ENCODE measurements around the gene PADI6.

The PADI6 gene

DNA sequence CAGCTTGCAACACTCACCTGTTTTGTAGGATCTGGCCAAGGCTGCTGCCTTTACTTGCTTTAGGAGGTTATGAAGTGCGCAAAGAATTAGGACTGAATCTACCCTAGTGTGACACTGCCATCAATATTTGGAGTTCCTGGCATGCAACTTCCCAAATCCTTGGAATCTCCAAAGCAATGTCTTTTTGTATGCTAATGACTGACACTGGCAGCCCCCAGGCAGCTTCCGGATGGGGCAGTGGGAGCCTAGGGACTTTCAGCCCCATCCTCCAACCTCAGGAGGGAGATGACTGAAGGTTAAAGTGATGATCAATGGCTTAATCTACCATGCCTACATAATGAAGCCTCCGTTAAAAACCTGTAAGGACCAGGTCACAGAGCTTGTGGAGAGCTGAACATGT lies 62.0 kb downstream of the PADI6 start:
- DNase-seq (ENCODE audit: low spot score), result no peak

DNA sequence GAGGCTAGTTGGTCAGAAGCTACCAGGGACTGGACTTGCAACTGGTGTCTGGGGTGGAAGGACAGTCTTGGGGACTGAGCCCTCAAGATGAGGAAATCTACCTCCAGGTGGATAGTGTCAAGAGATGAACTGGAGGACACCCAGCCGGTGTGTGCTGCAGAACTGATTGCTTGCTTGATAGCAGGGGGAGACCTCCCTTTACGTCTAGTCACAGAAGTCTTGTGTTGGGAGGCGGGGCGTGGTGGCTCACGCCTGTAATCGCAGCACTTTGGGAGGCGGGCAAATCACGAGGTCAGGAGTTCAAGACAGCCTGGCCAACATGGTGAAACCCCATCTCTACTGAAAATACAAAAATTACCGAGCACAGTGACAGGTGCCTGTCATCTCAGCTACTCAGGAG lies 62.6 kb downstream of the PADI6 start:
- no peak for DNase-seq (ENCODE audit: low spot score)

DNA sequence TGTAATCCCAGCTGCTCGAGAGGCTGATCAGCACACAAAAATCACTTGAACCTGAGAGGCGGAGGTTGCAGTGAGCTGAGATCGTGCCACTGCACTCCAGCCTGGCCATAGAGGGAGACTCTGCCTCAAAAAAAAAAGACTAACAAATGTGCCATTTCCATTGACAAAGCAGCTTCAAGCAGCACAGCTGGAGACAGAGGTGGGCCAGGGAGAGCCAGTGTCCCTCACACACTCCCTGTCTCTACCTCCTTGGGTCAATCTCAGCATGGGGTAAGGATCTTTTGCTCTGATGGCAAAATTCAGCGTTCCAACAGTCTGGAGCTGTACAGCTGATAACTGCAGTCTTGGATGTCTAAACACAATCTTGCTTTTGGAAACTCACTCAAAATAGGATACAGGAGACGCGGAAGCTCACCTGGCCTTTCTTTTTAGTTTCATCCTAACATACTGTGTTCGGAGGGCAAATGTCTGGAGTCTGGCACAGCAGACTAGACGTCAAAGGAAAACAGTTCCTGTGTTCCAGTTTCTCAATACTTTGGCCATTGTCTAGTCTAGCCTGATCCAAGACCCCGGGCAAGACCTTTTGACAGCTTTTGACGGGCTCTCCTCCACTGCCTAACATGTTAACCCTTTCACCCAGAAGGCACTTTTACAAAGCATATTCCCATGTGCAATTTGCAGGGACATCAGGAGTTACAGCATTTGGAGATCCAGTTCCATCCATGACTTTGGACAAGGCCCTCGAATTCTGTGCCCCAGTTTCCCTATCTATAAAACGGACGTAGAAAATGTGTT lies 64.6 kb downstream of the PADI6 start:
- DNase-seq (ENCODE audit: low spot score), result no peak

DNA sequence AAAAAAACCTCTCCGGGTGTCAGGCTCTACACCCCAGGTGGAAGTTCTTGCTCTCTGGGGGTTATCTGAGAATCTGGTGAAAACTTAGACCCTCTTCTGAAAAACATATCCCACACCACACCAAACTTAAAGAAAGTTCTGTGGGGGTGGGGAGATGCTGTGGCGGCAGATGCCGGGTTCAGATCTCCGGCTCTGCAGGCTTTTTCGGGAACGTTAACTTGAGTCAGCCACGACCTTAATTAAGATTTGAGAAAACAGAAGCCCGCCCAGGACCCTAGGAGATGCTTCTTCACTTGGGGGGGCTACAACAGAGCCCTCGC lies 65.2 kb downstream of the PADI6 start:
- DNase-seq (ENCODE audit: low spot score), result no peak

DNA sequence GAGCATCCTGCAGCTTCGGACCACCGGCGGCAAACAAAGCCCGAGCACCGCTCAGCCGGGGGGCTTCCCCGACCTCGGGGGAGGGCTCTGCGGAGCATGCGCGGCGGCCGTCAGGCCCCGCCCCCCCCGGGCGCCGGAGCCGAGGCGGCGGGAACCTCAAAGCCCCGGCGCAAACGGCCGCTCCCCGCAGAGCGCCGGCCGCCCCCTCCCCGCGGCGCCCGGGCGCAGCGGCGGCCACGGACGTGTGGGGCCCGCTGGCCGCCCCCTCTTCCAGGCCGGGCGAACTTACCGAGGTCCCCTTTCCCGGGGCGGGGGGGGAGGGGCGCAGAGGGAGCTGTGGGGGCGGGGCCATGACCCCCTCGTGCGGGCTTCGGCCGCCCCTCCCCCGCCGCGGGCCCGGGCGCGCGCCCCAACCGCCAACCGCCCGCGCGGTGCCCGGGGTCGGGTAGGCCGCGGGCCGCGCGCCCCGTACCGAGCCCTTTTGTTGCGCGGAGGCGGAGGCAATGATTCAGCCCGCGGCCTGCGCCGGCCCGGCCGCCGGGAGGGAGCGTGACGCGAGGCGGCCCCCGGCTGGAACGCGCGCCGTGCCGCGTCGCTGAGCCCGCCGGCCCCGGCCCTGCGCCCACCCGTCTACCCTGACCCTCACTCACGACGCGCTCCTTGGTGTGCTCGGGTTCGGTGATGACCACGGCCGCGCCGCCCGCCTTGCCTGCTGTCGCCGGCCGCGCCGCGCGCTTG lies 65.8 kb downstream of the PADI6 start:
- DNase-seq (ENCODE audit: low spot score), result peak; percentile 32

DNA sequence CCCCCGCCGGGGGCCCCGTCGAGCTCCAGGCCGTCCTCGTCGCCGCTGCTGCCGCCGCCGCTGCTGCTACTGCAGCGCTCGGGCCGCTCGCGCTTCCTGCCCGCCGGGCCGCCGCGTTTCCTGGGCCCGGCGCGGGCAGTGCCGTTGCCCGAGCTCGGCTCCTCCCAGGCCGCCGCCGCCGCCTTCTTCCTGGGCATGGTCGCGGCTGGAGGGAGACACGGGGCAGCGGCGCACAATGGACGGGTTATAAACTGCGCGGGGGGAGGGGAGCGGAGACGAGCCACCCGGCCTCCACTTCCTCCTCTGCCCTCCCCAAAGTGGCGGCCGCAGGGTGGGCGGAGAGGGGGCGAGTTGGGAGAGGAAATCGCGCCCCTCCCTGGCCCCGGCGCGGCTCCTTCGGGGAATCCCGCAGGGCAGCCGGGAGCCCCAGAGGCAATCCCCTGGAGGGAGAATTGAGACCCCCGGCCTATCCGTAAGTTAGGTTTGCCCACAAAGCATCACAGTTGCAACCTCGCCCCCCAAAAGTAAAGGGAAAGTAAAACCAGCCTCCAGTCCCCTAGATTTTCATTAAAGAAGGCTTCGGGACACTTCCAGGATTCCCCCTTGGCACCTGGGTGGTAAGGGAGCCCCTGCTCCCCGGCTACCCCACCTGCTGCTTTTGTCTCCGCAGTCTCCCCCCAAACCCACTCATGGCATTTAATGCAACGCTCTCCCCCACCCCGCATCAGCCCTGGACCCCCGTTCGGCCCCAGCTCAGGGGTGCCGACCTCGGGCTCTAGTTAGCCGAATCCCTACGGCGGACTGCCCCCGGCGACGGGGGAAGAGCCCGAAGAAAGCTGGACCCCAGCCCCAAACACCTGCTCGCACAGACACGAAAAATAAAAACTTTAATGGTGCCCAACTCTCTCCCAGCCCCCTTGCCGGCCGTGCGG lies 66.6 kb downstream of the PADI6 start:
- DNase-seq (ENCODE audit: low spot score), result peak; percentile 27

DNA sequence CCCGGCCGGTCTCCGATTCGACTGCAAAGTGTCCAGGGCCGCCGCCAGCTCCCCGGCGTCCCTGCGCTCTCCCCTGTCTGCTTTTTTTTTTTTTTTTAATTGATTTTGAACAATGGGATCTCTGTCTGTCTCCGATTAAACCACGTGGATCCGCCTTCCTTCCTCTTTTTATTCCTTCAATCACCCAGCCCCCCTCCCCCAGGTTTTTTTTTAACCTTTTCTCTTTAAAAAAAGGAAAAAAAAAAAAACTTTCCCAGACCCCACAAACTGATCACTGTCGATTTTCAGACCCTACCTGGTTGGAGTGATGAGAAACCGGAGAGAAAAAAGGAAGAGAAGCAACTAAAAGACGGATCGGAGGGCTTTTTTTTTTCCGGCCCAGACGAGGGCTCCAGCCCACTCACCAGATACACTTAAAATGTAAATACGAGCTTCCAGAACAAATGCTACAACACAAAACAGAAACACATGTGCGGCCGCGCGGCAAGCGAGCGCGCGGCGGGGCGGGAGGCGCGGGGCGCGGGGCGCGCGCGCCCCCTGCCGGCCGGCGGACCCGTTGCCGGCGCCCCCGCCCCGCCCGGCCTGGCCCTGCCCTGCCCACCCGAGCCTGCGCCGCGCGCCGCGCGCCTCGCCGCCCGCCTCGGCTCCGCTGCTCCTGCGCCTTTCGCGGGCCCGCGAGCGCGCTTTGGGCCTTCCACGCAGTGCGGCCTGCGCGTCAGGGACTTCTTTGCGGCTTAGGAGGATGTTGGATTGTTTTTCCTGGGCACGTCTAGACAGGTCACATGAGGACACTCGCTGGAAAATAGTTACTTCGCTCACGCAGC lies 67.5 kb downstream of the PADI6 start, which contains the start of gene RCC2:
Gene RCC2, minus strand, starts transcription at position 428 of the 824 bp plus-strand sequence. CDS start 1,163 bp downstream, outside the sequence.
- DNase-seq (ENCODE audit: low spot score), result peak; percentile 74

DNA sequence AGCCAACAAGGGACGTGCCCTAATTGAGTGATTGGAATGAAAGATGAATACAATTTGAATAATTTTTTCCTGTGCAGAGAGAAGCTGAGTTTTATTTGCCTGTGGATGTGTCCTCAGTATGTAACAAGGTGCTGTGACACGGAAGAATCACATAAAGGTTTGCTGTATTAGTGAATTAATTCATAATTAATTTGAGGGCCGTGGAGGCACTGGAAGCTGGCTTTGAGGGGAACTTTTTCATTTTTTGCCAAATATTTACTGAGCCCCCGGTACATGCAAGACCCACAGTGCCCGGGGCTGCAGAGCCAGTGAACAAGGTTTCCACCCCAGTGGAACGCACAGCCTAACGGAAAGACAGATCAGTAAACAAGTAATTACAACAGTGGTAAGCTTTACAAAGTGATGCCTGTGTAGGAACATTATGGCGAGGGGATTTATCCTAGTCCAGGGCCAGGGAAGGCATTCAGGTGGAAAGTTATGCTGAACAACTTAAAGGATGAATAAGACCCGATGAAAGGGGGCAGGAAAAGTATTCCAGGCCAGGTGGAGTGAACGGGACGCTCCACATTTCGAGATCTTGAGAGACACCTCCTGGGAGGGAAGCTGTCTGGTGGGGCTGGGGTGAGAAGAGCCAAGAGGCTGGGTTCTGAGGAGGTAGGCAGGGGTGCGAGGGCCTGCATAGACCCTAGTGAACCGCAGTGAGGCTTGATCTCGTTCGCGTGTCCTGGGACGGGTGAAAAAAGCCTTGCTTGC lies 68.3 kb downstream of the PADI6 start:
- DNase-seq (ENCODE audit: low spot score), result no peak

DNA sequence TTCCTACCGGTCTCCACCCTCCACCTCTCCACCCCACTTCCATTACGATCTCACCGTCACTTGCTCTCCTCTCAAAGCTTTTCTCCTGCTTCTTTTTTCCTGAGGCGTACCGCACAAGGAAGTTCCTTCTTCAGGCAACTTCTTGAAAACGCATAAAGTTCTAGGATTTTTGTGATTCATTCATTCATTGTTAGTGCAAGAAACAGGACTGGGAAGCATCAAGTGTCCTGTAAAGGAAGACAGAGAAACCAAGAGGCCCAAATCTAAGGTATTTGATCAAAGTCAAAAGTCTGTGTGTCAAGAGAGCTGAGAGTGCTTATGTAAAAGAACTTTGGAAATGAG lies 68.8 kb downstream of the PADI6 start:
- DNase-seq (ENCODE audit: low spot score), result no peak

DNA sequence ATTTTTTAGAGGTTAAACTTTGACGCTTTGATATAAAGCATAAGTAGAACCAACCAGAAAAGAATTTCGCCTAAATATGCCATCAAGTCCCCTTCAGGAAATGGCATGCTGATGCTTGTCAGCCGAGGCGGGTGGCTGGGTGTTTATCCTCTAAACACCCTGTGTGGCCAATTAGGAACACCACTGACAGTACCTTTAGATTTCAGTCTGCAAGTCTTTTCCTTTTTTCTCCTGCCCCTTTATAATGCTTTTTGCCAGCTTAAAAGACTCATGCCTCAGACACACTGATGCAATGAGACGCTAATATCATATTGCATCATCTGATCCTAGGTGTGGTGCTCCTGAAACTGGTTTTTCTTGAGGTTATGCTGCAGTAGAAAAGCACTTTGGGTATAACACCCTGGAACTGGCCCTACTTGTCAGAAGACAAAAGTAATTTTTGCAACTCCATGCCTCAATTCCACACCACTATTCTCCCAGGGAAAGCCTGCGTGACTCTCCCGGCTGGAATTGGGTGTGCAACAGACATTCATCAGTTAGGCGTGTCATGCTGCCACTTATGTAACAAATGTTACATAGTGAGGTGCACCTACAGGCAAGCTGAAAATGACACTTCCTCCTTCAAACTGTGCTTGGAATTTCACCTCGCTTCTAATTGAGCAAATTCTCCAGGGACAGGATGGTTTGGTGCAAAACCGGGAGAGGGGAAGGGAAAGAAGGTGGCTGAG lies 69.4 kb downstream of the PADI6 start:
- no peak for DNase-seq (ENCODE audit: low spot score)

DNA sequence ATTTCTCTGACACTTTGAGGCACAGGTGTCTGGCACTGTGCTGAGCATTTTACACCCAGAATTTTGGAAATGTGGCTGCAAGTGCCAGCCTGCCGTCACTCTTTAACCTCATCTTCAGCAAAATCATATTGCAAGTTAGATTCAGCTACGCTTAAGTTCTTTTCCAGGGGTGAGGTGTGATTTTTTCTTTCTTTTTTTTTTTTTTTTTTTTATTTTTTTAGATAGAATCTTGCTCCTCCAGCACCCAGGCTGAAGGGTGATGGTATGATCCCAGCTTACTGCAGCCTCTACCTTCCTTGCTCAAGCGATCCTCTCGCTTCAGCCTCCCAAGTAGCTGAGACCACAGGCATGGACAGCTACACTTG lies 70.0 kb downstream of the PADI6 start:
- no peak for DNase-seq (ENCODE audit: low spot score)

DNA sequence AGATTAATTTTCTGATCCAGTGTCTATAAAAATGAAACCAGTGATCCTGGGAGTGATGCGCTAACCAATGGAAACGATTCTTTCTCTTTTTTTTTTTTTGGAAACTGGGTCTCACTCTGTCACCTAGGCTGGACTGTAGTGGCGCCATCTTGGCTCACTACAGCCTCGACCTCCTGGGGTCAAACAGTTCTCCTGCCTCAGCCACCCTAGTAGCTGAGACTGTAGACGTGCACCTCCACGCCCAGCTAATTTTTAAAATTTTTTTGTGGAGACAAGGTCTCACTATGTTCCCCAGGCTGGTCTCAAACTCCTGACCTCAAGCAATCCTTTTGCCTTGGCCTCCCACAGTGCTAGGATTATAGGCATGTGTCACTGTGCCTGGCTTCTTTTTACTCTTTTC lies 70.8 kb downstream of the PADI6 start:
- no peak for DNase-seq (ENCODE audit: low spot score)

DNA sequence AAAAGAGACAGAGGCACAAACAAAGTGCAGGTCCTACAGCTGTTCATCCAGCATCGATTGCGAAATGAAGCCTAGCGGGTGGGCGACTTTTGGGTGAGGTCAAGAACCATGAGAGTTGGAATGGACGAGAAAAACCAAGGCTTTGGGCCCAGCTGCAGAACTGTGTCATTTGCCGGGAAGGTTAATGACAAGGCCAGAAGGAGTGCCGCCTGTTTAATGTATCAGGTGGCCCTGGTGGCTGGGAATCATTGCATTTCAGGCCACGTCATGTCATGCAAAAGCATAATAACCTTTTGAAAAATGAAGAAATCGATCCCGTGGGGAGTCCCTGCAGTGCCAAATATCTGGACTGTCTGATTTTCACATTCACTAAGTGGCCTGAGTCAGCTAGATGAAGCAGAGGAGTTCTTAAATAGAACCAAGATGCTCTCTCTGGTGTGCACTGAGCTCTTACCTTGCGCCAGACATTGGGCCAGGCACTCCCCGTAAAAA lies 75.6 kb downstream of the PADI6 start:
- DNase-seq (ENCODE audit: low spot score), result no peak
